ENCODE results near the gene MMP24. TPM values are rescaled to one million over a fixed set of nuclear protein-coding genes. Genes with fewer than 3 reads are reported as not detected.

Gene MMP24
- total and polyA plus RNA-seq, 2 of the 13 experiments (the other 11 are each of a cell fraction or from before 2014, with no cell fraction given) = 0.29 to 0.35 TPM

- no peak within 1 kb of the TSS for H2AFZ ChIP-seq (ENCODE audit: low read length)
- ATAC-seq (no peak), DNase-seq (ENCODE audit: low spot score) (no peak), FAIRE-seq (no peak)
- H3K36me3 ChIP-seq (replicated peaks in 1 of 2; ENCODE audit: control insufficient read depth in 1 of 2, insufficient read depth in 2 of 2, low read length in 2 of 2) = no peaks in the 10 kb centered on the region
- BruUV-seq (replicated peaks) = no TSS peak
- H3K4me3 ChIP-seq (replicated peaks in 1 of 3; ENCODE audit: insufficient read depth in 1 of 3, low read depth in 2 of 3, low read length in 3 of 3) = 0 out of 6 replicates have a peak within 1 kb of the TSS, but pooled peaks of 1 of the 3 experiments have one; percentile 2
- in situ Hi-C loops (cut with HindIII; ENCODE audit: extremely low pct_ligation_motif_present, low pct_unique_long_range_greater_than_20kb) (no loop called here), intact Hi-C loops (cut with micrococcal nuclease; ENCODE audit: unreplicated experiment) (no loop called here)
- 57% methylated on average over 22 of the region's 40 CpGs for WGBS (ENCODE audit: low lambda C conversion rate)
- no peak within 1 kb of the TSS for H3K9ac ChIP-seq (ENCODE audit: insufficient read depth, low read depth, low read length)
- H3K79me2 ChIP-seq (ENCODE audit: insufficient read depth, low read length) = no peaks in the 10 kb centered on the region
- H3K9me3 ChIP-seq (ENCODE audit: low read length) = no peaks in the 10 kb centered on the region
- peaks cover 8 to 58% of the 10 kb centered on the region in 2 experiments for H3K27me3 ChIP-seq (ENCODE audit: control insufficient read depth in 1 of 2, insufficient read depth in 2 of 2, low read length in 2 of 2)
- CTCF ChIA-PET (ENCODE audit: low intra/inter-chr PET ratio, low total read pairs) = no interaction called here
- POLR2A ChIA-PET = interaction anchor here (1.1 to 3.3 kb wide), 2 partner anchors 7 to 12 kb away, joined by 4 to 24 read pairs; partner anchors contain the start of gene EIF6
- no peaks in the 10 kb centered on the region for H4K20me1 ChIP-seq (ENCODE audit: insufficient read depth, low read length)
- H3K4me1 ChIP-seq (ENCODE audit: insufficient read depth, low read length) = peaks cover 76% of the 10 kb centered on the region
- H3K27ac ChIP-seq (ENCODE audit: extremely low read length, insufficient read depth, low read length) = no peak within 1 kb of the TSS
- peak within 1 kb of the TSS; percentile 18; the same call in 1 of the 2 replicates for H3K4me2 ChIP-seq (ENCODE audit: low read depth, low read length)
- TF ChIP-seq ZNF788 (CRISPR knock-in tag; IDR thresholded peaks at IDR 0.05; ENCODE audit: borderline replicate concordance) (no peak), ZNF543 (CRISPR knock-in tag; IDR thresholded peaks at IDR 0.05) (no peak), ZNF510 (CRISPR knock-in tag; IDR thresholded peaks at IDR 0.05; ENCODE audit: low read depth) (no peak), ZNF768 (CRISPR knock-in tag; IDR thresholded peaks at IDR 0.05) (peak; percentile 88), HHEX (CRISPR knock-in tag; IDR thresholded peaks at IDR 0.05) (no peak), ZNF598 (CRISPR knock-in tag; IDR thresholded peaks at IDR 0.05; ENCODE audit: borderline replicate concordance) (no peak), ZNF777 (CRISPR knock-in tag; IDR thresholded peaks at IDR 0.05) (no peak), NCOR1 (IDR thresholded peaks at IDR 0.05; ENCODE audit: borderline replicate concordance, low read length) (no peak), ZNF3 (CRISPR knock-in tag; IDR thresholded peaks at IDR 0.05) (no peak), CENPX (CRISPR knock-in tag; IDR thresholded peaks at IDR 0.05) (no peak), ZFP36L2 (CRISPR knock-in tag; IDR thresholded peaks at IDR 0.05) (no peak), ZNF687 (CRISPR knock-in tag; IDR thresholded peaks at IDR 0.05) (peak; percentile 42; the same call in 1 of the 2 replicates), HES4 (CRISPR knock-in tag; IDR thresholded peaks at IDR 0.05; ENCODE audit: borderline replicate concordance) (peak; percentile 71; the same call in 1 of the 2 replicates), ZNF512B (CRISPR knock-in tag; IDR thresholded peaks at IDR 0.05; ENCODE audit: borderline replicate concordance) (no peak)
- TF ChIP-seq, protein P1, sequence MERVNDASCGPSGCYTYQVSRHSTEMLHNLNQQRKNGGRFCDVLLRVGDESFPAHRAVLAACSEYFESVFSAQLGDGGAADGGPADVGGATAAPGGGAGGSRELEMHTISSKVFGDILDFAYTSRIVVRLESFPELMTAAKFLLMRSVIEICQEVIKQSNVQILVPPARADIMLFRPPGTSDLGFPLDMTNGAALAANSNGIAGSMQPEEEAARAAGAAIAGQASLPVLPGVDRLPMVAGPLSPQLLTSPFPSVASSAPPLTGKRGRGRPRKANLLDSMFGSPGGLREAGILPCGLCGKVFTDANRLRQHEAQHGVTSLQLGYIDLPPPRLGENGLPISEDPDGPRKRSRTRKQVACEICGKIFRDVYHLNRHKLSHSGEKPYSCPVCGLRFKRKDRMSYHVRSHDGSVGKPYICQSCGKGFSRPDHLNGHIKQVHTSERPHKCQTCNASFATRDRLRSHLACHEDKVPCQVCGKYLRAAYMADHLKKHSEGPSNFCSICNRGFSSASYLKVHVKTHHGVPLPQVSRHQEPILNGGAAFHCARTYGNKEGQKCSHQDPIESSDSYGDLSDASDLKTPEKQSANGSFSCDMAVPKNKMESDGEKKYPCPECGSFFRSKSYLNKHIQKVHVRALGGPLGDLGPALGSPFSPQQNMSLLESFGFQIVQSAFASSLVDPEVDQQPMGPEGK (CRISPR knock-in tag; IDR thresholded peaks at IDR 0.05) = no peak
Observed at GRCh38 chr20:35291654-35292503, 65.4 kb downstream of the MMP24 start, which contains the start of gene FAM83C. Gene FAM83C (minus strand): TSS chr20:35292425. CDS start chr20:35292304, 121 bp downstream.

Measured in HepG2 (cell line).